Gastroesophageal sphincter (tissue), 3 donors: ENCODE data around the gene ASTL.

Source experiments
- POLR2A ChIP-seq, 2 donors: fragments of 450-650 bp; IDR thresholded peaks; one replicate each; pipeline ENCODE4 v1.6.1; 2017; ENCODE audit warnings: antibody characterized with exemption in 2 of 2, mild to moderate bottlenecking in 2 of 2, moderate library complexity in 1 of 2
- TF ChIP-seq, protein P1 (sequence below), 4 experiments: fragments of 200-600 bp in 2 of 4; fragments of 450-650 bp in 2 of 4; sonication (generic) in 1 of 4; IDR thresholded peaks; one replicate each; pipeline ENCODE4 v1.5.1; 2017 to 2019; ENCODE audit warnings: antibody characterized with exemption in 4 of 4, mild to moderate bottlenecking in 2 of 4, moderate library complexity in 2 of 4

GRCh38 chr2:96170626-96171025 is 32.3 kb upstream of the ASTL start:
- TF ChIP-seq, protein P1, sequence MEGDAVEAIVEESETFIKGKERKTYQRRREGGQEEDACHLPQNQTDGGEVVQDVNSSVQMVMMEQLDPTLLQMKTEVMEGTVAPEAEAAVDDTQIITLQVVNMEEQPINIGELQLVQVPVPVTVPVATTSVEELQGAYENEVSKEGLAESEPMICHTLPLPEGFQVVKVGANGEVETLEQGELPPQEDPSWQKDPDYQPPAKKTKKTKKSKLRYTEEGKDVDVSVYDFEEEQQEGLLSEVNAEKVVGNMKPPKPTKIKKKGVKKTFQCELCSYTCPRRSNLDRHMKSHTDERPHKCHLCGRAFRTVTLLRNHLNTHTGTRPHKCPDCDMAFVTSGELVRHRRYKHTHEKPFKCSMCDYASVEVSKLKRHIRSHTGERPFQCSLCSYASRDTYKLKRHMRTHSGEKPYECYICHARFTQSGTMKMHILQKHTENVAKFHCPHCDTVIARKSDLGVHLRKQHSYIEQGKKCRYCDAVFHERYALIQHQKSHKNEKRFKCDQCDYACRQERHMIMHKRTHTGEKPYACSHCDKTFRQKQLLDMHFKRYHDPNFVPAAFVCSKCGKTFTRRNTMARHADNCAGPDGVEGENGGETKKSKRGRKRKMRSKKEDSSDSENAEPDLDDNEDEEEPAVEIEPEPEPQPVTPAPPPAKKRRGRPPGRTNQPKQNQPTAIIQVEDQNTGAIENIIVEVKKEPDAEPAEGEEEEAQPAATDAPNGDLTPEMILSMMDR (IDR thresholded peaks at IDR 0.05) = no peak
- no peak for TF ChIP-seq POLR2A (IDR thresholded peaks at IDR 0.05)
